ENCODE results near the gene FNDC3B.
A peak's percentile ranks its signal among the peaks of the same experiment; 100 is the strongest.
"Not testable (repeated sequence)": the region's sequence is repeated elsewhere in the genome, so short reads cannot be mapped to it uniquely, and the experiment has no call there.

The FNDC3B gene

DNA sequence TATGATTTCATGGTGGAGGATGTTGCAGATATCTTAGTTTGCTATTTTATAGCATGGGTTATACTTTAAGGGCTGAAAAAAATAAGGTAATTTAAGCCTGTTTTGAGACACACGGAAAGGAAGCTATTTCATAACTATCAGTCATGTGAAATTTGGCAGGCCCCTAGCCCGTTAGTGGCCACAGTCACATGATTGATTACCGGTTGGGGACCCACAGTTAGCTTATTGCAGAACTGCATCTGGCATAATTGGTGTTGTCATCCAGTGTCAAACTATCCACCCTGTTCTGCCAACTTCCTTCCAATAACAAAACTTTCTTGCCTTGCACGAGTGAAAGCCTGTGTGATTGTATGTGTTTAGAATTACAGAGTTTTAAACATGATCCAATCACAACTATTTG, 35.2 kb downstream of the FNDC3B start:
- DNase-seq = no peak

DNA sequence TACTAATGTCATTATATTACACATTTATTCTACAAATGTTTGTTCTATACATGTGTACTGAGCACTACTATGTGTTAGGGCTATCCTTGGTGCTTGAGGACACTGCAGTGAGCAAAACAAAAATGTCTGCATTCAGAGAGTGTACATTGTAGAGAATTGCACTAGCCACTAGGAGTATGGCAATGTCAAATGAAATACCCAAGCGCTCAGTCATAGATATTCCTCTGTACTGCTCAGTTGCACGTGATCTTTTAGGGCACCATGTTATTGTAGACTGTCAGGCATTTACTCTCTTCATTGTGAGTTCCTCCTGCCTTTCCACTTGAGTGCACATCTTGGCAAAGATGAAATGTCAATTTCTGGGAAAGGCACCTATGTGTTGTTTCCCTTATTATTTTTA, 36.8 kb downstream of the FNDC3B start:
- no peak for DNase-seq

DNA sequence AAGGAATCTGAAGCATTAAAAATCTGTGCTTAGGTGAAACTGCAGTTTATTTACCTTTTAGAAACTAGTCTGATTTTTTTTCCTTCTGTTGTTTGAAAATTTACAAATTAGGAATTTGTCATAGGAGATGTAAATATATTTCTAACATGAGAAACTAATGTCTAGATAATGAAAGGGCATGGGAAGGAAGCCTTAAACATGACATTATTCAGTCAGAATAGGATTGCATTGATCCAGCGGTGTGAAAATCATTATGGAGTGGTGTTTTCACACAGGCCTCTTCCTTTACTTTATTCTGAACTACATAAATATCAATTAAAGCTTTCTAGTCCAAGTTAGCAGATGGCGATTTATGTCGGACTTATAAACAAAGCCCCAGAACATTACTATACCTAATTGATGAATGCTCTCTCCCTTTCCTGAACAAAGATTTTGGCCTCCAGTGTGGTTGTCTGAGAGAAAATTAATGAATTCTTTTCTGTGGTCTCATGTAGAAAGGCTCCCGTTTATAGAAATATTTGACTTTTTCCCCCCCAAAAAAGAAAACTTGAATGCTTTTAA, 37.9 kb downstream of the FNDC3B start:
- no peak for DNase-seq

DNA sequence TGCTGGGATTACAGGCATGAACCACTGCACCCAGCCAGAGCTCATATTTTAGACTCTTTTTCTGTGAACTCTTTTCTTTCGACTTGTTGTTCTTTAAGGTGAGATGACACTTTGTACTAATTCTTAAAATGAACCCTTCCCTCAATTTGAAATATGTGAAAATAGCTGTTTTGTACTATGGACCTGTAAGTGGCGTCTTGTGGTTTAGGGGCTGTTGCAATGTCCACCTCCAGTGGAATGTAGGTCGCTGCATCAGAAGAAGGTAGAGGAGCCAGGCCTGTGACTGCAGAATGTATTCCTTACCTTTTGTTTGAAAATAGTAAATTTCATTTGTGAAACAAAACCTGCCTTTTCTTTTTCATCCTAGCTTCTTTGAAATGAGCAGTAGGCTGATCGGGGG, 38.9 kb downstream of the FNDC3B start:
- no peak for DNase-seq

DNA sequence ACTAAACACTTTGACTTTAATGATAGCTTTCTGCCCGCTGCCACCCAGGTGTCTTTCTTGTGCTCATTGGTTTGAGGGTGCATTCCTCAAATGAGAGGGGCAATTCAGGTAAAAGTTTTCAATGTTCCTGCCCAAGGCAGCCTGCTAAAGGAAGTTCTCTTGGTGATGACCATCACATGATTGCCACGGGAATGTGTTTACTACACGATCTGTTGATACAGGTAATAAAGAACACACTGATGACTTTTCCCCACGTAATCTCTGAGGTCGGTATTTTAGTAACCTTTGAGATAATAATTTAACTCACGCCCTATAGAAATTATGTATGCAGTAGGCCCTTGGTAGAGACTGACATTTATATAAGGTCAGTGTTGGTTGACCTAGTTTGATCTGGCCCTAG, 39.3 kb downstream of the FNDC3B start:
- no peak for DNase-seq

DNA sequence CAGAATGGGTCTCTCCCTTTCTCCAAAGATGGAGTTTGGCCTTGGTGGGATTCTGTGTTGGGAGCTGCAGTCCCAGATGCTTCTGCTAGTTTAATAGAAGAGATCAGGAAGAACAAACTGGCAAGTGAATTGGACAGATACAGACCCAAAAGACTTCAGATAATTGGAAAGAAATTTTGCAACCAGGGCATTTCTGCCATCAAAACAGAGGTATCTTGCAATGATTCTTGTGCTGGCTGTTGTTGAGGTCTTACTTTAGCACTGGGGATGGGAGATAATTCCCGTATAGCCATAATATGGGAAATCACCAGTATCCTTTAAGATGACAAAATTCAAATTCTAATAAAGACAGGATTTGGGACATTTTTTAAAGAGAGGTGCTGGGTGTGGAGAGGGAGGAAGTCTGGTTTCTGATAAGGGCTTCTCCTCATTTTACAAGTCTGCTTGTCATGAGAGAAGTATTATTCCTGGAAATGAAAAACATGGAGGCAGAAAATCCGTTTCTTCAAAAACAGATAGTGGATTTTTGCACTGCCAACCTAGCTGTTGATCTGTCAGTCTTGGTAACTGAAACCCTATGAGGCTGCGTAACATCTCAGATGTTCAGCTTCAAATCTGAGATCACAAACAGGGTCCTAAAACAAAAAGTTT, 40.1 kb downstream of the FNDC3B start:
- no peak for DNase-seq

DNA sequence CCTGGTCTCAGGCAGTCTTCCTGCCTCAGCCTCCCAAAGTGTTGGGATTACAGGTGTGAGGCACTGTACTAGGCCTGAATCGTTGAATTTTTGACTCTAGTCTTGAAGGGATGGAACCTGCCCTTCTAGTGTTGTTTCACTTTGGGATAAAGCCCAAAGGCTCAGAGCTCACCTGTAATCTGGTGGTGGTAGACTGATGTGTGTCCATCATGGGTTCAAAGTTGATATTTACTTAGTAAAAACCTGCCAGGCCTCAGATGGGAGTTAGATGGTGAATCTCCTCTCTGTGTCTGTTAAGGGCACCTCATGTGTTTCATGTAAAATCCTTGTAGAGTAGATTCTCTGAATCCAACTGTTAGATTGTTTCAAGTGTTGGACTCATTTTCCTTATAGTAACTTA, 41.1 kb downstream of the FNDC3B start:
- no peak for DNase-seq

DNA sequence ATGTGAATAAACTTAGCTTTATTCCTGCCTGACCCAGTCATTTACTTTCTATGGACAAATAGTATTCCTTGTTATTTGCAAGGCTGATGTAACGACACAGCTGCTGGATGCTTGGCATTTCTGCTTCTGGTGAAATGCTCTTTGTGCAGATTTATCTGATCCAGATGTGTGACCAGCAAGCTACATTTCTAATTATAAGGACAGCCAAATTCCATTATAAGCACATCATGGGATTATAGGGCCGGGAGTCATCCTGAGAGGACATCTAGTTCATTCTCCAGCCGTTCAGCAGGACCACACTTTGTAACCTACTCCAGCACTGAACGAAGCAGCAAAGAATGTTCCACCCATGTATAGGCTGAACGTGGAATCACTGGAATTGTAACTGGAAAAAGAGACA, 42.9 kb downstream of the FNDC3B start:
- DNase-seq = no peak

DNA sequence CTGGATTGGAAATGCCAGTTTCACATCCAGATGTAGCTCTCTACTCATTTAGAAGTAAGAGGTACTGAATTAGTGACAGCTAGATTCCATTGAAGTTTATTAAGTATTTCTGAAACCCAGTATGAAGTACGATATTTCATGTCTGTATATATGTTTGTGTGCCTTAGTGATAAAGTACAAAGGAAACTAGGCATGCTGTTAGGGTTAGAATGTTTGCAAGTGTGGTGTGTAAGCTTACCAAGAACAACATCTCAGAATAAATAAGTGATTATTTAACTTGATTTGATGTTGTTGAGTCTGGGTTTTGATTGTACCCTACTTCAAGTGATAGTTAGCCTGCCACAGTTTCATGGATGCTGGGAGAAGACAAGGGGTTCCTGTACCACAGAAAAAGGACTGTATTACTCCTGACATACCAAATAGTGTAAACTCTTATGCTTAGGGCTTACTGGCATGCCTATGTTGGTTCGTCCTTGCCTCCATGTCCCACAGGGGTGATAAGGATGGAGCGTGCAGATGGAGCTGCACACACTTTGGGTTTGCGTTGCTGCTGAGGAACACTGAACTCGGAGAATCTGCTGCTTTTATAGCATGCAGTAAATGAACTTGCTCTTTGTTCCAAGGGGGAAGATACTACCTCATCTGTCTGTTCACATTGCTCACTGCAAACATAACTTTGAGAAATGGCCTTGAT, 43.6 kb downstream of the FNDC3B start:
- DNase-seq = no peak

DNA sequence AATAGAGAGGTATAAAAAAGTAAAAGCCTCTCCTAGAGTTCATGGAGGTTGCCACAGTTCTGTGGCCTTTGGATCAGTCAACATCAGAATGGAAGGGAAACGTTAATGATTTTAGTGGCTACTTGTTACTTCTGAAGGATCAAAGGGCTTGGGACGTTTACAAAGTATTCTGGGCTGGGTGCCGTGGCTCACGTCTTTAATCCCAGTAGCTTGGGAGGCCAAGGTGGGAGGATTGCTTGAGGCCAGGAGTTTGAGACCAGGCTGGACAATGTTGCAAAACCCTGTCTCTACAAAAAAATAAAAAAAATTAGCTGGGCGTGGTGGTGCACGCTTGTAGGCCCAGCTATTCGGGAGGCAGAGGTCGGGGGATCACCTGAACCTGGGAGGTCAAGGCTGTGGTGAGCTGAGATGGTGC, 44.6 kb downstream of the FNDC3B start:
- no peak for DNase-seq

DNA sequence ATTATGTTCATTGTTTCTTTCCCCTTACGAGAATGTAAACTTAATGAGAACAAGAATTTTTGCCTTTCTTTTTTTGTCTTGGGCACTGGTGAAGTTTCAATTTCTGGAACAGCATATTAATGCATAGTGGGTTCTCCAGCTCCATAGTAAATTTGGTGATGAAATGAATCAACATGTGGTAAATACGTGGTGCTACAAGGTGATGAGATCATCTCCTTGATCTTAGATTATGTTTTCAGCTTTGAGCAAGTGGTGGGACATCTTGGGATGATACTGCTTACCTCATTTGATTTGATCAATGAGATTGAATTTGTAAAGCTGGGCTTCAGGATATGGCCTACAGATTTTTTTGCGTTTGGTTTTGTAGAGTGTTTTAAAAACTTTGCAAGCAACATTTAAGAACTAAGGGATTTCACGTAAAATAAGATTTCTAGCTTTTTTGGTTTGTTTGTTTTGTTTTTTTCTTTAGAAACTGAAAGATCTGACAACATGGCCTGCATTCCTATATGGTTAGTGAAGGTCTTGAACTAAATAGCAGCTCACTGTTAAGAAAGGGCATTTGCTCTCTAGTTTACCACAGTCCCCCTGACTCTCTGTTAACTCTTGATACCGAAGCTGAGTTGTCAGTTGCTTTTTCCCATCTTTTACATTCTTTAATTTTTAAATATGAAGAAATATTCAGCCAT, 45.6 kb downstream of the FNDC3B start:
- peak in 1 of 5 donors; percentile 48 for DNase-seq

DNA sequence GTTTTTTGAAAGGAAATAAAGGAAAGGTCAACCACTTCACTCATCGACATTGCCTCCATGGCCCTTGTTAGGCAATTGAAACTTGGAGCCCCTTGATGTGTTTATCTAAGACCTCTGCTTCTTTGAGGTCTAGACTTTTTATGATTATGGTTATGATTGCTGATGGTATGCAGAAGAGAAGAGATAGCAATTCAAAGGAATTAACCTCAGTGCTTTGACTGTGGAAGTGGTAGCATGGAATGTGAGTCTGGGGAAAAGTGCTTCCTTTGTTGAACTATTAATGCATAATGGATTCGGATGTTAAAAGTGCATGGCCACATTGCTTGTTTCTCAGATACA, 46.1 kb downstream of the FNDC3B start:
- no peak for DNase-seq

DNA sequence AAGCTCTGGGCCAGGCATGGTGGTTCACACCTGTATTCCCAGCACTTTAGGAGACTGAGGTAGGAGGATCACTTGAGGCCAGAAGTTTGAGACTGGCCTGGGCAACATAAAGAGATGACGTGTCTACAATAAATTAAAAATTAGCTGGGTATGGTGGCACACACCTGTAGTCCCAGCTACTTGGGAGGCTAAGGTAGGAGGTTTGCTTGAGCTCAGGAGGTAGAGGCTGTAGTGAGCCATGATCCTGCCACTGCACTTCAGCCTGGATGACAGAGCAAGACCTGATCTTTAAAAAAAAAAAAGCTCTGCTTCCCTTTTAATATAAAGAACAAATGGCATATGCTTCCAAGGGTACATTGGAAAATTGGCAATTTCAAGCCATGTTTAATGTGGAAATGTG, 46.7 kb downstream of the FNDC3B start:
- no peak for DNase-seq

DNA sequence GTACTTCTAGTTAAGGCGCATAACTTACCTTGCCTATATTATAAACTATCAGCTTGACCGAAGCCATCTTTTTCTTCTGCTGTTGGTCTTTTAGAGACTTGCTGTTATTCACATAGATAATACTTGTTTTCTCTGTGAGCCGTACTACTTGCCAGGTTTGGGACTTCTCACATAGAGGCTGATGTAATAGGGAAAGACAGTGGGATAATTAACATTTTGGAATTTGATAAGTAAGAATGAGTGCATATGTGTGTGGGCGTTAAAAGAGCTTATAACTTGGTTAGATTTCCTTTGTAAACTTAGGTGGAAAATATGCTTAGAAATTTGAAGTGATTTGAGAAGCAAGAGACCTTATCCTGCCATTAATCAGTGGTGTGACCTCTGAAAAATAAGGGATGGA, 47.8 kb downstream of the FNDC3B start:
- DNase-seq = no peak

DNA sequence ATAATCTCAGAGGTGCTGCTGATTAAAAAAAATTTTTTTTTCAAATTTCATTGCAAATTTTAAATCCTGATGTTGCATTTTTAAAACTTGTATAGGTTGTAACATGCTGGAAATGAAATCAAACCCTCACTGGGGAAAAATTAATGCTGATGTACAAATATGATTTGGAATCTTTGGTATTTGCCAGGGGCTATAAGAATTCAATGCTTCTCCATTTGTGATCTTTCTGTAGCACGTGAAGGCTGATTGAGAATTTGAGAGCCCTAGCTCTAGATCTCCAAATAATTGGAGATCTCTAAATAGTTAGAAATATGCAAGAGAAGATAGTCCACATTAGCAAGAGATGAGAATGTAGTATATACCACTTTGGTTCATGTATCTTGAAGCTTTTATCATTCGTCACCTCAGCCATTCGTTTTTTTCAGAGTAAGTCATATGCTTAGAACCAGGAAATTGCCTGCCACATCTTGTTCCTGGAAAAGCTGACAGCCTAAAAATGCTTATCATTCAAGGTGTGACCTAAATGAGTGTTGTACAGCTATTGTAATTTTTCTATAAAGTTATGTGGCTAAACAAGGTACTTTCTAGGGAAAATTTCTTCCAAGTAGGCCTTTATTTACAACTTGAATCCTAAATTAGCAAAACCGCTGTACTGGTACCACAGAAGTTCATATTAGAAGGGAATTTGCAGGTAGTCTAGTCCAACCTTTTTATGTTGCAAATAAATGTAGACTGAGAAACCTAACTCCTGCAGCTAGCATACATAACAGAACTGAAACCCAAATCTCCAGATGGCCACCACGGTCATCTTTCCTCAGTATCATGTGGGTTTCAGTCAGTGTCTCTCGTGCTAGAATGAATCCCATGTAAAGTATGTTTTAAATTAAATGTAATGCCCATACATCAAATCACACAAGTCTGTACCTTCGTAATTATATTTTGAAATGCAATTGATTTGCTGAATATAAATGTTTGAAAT, 48.5 kb downstream of the FNDC3B start:
- DNase-seq = peak in 1 of 5 donors; percentile 70

DNA sequence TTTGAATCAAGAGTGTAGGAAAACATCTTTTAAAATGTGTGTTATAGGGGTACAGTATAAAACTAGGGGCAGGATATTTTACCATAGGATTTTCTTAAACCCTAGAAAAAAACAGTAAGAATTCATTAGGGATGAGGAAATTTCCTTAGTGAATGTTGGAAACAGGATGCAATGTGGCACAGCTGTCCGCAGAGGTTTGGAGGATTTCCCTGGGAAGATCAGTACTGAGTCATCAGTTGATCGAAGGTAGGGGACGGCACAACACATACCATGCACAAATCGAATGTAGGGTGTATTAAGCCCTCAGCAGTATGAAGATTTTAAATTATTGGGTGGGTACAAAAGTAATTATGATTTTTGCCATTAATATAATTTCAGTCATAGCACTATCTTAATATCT, 49.9 kb downstream of the FNDC3B start:
- no peak for DNase-seq

DNA sequence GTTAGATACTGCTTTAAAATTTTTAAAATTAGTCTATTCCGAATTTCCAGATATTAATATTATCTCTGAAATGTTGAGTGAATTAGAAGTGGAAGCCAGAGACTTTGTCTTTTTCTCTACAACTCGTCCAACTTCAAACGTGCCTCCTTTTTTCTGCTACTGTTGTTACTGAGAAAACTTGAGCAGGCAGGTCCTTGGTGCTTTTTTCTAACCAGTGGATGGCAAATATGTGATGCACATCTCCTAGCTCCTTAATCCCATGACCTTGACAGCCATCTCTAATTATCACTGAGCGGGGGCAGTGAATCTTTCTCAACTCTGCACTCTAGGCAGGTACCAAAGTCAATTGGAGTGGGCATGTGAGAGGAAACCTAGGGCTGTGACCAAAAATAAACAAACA, 50.7 kb downstream of the FNDC3B start:
- no peak for DNase-seq

DNA sequence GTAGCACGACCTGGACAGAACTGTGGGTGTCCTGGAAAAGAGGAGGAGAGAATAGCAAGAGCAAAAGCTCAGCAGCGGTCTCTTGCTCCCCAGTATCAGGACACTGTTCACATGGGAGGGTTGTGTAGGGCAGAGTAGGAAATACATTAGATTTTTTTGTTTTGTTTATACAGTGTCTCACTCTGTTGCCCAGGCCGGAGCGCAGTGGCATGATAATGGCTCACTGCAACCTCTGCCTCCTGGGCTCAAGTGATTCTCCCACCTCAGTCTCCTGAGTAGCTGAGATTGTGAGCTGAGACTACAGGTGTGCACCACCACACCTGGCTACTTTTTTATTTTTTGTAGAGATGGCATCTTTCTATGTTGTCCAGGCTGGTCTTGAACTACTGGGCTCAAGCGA, 53.3 kb downstream of the FNDC3B start:
- DNase-seq = no peak

DNA sequence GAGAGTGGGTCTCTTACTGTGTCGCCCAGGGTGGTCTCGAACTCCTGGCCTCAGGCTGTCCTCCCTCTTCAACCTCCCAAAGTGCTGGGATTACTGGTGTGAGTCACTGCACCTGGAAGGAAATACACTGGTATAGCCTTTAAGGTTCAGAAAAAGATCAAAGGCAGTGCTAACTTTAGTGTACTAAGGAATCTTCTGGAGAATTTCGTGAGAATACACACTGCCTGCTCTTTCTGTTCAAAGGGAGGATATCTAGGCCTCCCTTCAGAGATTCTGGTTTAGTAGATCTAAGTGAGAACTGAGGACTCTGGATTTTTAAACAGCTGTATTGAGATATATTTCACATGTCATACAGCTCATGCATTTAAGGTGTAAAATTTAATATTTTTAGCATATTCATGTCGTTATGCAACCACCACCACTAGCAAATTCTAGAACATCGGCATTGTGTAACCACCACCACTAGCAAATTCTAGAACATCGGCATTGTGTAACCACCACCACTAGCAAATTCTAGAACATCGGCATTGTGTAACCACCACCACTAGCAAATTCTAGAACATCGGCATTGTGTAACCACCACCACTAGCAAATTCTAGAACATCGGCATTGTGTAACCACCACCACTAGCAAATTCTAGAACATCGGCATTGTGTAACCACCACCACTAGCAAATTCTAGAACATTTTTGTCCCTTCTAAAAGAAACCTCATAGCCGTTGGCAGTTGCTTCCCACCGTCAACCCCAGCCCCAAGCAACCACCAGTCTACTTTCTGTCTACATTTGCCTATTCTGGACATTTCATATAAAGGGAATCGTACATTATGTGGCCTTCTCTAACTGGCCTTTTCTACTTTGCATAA, 54.4 kb downstream of the FNDC3B start:
- DNase-seq = not testable (repeated sequence)

DNA sequence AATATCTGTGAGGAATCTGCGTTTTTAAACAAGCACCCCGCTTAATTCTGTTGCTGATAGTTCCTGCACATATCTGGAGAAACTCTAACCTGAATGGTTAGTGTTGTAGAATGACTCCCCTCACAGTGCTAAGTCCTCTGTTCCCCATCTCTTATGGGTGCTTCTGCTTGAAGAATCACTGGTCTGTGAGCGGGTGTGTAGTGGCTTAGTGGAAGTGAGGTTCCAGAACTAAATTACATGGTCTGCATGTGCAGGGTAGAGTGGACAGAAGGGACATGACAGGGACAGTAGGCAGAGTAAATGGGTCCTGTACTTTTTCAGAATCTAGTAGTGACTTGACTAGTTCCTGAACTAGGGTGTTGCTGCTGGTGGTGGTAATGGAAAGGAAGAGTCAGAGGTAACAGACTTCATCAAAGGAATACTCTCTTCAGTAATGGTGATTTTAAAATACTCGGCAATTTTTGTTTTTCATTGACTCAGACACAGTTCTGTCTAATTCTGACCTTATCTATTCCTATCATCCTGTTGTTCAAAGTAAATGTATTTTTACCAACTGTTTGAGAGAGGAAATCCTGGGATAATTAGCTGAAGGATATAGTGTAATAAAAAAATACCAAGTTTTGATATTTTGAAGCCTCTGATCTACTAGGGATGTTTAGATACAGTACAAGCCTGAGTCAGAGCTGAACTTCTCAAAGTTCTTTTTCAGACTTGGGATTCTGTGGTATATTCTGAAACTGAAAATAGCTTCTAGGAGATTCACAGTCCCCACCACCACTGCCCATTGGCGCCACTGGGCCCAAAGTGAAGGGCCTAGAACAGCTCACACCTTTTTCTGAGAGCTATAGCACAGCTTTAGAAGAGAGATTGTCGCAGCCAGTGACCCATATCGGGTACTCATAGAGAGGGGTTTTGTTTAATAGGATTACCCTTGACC, 55.5 kb downstream of the FNDC3B start:
- peak in 1 of 5 donors; percentile 63 for DNase-seq

All from T-helper 1 cell (primary cell).